Colonic mucosa (tissue), 4 donors: Measurements from ENCODE around the gene UGT1A10. TPM values are rescaled to one million over a fixed set of nuclear protein-coding genes. Genes with fewer than 3 reads are reported as not detected.
"Not testable (repeated sequence)": the region's sequence is repeated elsewhere in the genome, so short reads cannot be mapped to it uniquely, and the experiment has no call there.

Experiments used
- DNase-seq: peaks from one replicate; pipeline ENCODE4 v3.0.0-alpha.2; 2020
- H3K27ac ChIP-seq: fragments of 200-600 bp; one replicate; pipeline ENCODE4 v1.8.0; 2021
- H3K27me3 ChIP-seq: fragments of 200-600 bp; one replicate; pipeline ENCODE4 v1.8.0; 2021
- H3K36me3 ChIP-seq: fragments of 200-600 bp; one replicate; pipeline ENCODE4 v1.8.0; 2021
- H3K4me1 ChIP-seq: fragments of 200-600 bp; one replicate; pipeline ENCODE4 v1.8.0; 2021; ENCODE audit warnings: mild to moderate bottlenecking
- H3K4me3 ChIP-seq: fragments of 200-600 bp; one replicate; pipeline ENCODE4 v1.8.0; 2021
- H3K9ac ChIP-seq, 2 donors: one replicate each; pipeline ENCODE4 v1.7.0; 2013; ENCODE audit warnings: control low read depth in 2 of 2, low read depth in 2 of 2, low read length in 2 of 2
- H3K9me3 ChIP-seq: fragments of 200-600 bp; one replicate; pipeline ENCODE4 v1.8.0; 2021
- CTCF ChIP-seq: fragments of 200-600 bp; IDR thresholded peaks from one replicate; pipeline ENCODE4 v1.8.0; 2022; ENCODE audit warnings: antibody characterized with exemption, mild to moderate bottlenecking
- intact Hi-C: fragments of 100-400 bp; cut with DNase I; formaldehyde crosslinking; loops from one replicate; pipeline ENCODE4 v1.14.1; 2022
- total RNA-seq, 2 donors: library from RNA; stranded (reverse); fragmentation: NEBNext Ultra II Directional in 1 of 2; extraction: Animal tissue kit (Norgen Biotek cat#: 25700) in 1 of 2; gene quantifications; one replicate each; pipeline ENCODE4 v1.2.1, GENCODE V29; 2021
- donor health status: healthy.
- donor health status: DM: no; HTN: no; CAD: no.
- donor health status: DM: no; HTN: no; CAD: no.

Gene UGT1A10
- total RNA-seq, 2 donors from 2014 or later, result 45.2 to 82.9 TPM

DNA sequence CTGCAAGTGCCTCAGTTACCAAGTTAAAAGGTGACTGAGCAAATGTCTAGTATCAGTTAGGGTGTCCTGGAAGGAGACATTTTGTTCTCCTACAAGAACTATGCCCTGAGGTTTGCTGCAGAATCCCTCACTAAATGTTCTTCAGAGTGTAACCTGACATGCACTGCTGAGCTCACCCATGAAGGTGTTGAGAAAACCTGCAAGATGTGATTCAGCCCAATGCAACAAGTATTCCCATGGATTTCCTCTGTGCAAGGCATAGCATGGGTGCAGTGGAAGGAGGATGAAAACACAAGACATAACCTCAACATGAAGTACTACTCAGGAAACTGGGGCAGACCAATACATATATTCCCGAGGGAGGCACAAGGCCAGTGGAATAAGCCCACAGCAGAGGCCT is 34.2 kb upstream of the UGT1A10 start:
- H3K27me3 ChIP-seq, result no peaks in the 10 kb centered on the region
- DNase-seq, result no peak
- no peak for TF ChIP-seq CTCF
- no peak overlapping the region for H3K9ac ChIP-seq
- no peaks in the 10 kb centered on the region for H3K36me3 ChIP-seq
- no peaks in the 10 kb centered on the region for H3K4me1 ChIP-seq
- H3K27ac ChIP-seq, result no peak overlapping the region
- intact Hi-C loops, result no loop called here
- H3K4me3 ChIP-seq, result no peak overlapping the region
- no peaks in the 10 kb centered on the region for H3K9me3 ChIP-seq

DNA sequence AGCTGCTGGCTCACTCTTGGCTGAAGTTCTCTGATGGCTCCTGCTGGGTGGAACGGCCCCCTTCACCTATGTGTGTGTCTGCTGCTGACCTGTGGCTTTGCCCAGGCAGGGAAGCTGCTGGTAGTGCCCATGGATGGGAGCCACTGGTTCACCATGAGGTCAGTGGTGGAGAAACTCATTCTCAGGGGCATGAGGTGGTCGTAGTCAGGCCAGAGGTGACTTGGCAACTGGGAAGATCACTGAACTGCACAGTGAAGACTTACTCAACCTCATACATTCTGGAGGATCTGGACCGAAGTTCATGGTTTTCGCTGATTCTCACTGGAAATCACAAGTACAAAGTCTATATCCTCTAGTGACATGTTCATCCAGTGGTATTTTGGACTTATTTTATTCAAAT is 32.7 kb upstream of the UGT1A10 start:
- no peak for TF ChIP-seq CTCF
- no peaks in the 10 kb centered on the region for H3K4me1 ChIP-seq
- no peak for DNase-seq
- H3K4me3 ChIP-seq, result no peak overlapping the region
- no peaks in the 10 kb centered on the region for H3K27me3 ChIP-seq
- no peak overlapping the region for H3K9ac ChIP-seq
- H3K9me3 ChIP-seq, result no peaks in the 10 kb centered on the region
- no peak overlapping the region for H3K27ac ChIP-seq
- no peaks in the 10 kb centered on the region for H3K36me3 ChIP-seq
- intact Hi-C loops, result no loop called here

- H3K9ac ChIP-seq, result no peak overlapping the region
- H3K27ac ChIP-seq, result no peak overlapping the region
- H3K27me3 ChIP-seq, result no peaks in the 10 kb centered on the region
- H3K4me3 ChIP-seq, result no peak overlapping the region
- DNase-seq, result no peak
- intact Hi-C loops, result no loop called here
- no peak for TF ChIP-seq CTCF
- H3K36me3 ChIP-seq, result no peaks in the 10 kb centered on the region
- no peaks in the 10 kb centered on the region for H3K4me1 ChIP-seq
- no peaks in the 10 kb centered on the region for H3K9me3 ChIP-seq
These were observed 31.4 kb upstream of the UGT1A10 start for GRCh38 chr2:233604826-233605225.

DNA sequence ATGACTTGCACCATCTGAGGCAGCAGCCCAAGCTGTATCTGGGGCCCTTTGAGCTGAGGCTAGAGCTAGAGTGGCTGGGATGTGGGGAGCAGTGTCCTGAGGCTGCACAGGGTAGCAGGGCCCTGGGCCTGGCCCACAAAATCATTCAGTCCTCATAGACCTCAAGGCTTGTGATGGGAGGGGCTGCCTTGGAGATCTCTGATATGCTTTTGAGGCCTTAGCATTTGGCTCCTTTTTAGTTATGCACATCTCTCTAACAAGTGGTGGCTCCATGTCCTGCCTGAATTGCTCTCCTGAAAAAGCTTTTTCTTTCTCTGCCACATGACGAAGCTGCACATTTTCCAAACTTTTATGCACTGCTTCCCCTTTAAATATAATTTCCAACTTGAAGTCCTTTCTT is 30.6 kb upstream of the UGT1A10 start:
- TF ChIP-seq CTCF, result no peak
- H3K9ac ChIP-seq, result no peak overlapping the region
- H3K9me3 ChIP-seq, result no peaks in the 10 kb centered on the region
- no peaks in the 10 kb centered on the region for H3K27me3 ChIP-seq
- intact Hi-C loops, result no loop called here
- H3K4me1 ChIP-seq, result no peaks in the 10 kb centered on the region
- H3K27ac ChIP-seq, result no peak overlapping the region
- no peaks in the 10 kb centered on the region for H3K36me3 ChIP-seq
- no peak overlapping the region for H3K4me3 ChIP-seq
- no peak for DNase-seq

GRCh38 chr2:233611284-233611683 is 25.0 kb upstream of the UGT1A10 start:
- no peaks in the 10 kb centered on the region for H3K36me3 ChIP-seq
- H3K27ac ChIP-seq, result no peak overlapping the region
- H3K27me3 ChIP-seq, result no peaks in the 10 kb centered on the region
- H3K4me3 ChIP-seq, result no peak overlapping the region
- H3K9ac ChIP-seq, result no peak overlapping the region
- DNase-seq, result no peak
- no peak for TF ChIP-seq CTCF
- intact Hi-C loops, result no loop called here
- H3K9me3 ChIP-seq, result no peaks in the 10 kb centered on the region
- no peaks in the 10 kb centered on the region for H3K4me1 ChIP-seq

GRCh38 chr2:233617476-233617875 is 18.8 kb upstream of the UGT1A10 start, which contains the start of gene UGT1A8:
UGT1A8 (plus strand) TSS chr2:233617633; CDS start chr2:233617708, 75 bp downstream.
- H3K9ac ChIP-seq, H3K27me3 ChIP-seq, intact Hi-C loops, H3K9me3 ChIP-seq, H3K36me3 ChIP-seq, H3K4me3 ChIP-seq, H3K4me1 ChIP-seq: not testable (repeated sequence)
- peak within 1 kb of the TSS; percentile 35 for H3K27ac ChIP-seq
- DNase-seq, result peak; percentile 63
